ENCODE measurements around the gene IL12RB2.

IL12RB2 gene, protein sequence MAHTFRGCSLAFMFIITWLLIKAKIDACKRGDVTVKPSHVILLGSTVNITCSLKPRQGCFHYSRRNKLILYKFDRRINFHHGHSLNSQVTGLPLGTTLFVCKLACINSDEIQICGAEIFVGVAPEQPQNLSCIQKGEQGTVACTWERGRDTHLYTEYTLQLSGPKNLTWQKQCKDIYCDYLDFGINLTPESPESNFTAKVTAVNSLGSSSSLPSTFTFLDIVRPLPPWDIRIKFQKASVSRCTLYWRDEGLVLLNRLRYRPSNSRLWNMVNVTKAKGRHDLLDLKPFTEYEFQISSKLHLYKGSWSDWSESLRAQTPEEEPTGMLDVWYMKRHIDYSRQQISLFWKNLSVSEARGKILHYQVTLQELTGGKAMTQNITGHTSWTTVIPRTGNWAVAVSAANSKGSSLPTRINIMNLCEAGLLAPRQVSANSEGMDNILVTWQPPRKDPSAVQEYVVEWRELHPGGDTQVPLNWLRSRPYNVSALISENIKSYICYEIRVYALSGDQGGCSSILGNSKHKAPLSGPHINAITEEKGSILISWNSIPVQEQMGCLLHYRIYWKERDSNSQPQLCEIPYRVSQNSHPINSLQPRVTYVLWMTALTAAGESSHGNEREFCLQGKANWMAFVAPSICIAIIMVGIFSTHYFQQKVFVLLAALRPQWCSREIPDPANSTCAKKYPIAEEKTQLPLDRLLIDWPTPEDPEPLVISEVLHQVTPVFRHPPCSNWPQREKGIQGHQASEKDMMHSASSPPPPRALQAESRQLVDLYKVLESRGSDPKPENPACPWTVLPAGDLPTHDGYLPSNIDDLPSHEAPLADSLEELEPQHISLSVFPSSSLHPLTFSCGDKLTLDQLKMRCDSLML

DNA sequence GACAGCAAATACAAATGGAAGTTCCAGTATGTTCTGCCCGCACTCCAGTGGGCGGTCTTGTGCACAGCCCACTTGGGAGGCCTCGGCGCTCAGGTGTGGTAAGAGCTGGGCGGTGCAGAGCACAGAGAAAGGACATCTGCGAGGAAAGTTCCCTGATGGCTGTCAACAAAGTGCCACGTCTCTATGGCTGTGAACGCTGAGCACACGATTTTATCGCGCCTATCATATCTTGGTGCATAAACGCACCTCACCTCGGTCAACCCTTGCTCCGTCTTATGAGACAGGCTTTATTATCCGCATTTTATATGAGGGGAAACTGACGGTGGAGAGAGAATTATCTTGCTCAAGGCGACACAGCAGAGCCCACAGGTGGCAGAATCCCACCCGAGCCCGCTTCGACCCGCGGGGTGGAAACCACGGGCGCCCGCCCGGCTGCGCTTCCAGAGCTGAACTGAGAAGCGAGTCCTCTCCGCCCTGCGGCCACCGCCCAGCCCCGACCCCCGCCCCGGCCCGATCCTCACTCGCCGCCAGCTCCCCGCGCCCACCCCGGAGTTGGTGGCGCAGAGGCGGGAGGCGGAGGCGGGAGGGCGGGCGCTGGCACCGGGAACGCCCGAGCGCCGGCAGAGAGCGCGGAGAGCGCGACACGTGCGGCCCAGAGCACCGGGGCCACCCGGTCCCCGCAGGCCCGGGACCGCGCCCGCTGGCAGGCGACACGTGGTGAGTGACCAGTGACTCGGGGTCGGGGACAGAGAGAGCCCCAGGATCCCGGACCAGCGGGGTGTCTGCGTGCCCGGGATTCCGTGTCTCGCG lies at the start of gene IL12RB2:
IL12RB2 (plus strand) TSS at position 623 of the 810 bp plus-strand sequence. CDS start 12,496 bp downstream, outside the sequence.
- Mint-ChIP-seq H3K4me1 (ENCODE audit: low read depth) (peaks cover 13% of the 10 kb centered on the region), H3K27ac (peak within 1 kb of the TSS; percentile 30), H3K27me3 (peaks cover 35% of the 10 kb centered on the region), H3K36me3 (ENCODE audit: low read depth) (no peaks in the 10 kb centered on the region), H3K9me3 (no peaks in the 10 kb centered on the region), H3K4me3 (peak within 1 kb of the TSS; percentile 71)
- intact Hi-C loops (cut with micrococcal nuclease): no loop called here

DNA sequence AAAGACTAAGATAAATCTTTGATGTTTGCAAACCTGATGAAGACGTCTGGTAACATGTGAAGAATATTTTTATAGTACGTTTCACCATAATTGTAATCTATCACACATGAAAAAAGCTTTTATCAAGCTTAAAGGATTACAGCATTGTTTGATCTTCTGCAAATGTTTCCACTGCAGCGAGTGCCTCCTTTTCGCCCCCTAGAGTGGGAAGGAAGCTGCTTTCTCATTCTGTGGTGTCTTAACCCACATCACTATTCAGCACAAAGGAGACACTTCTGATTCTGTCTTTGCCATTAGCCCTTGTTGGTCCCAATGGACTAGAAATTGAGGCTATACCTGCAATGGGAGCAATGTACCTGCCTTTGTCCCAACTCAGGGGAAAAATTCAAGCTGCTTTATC lies 46.0 kb upstream of the IL12RB2 start:
- Mint-ChIP-seq H3K27ac (no peak overlapping the region), H3K36me3 (ENCODE audit: low read depth) (no peaks in the 10 kb centered on the region), H3K9me3 (no peaks in the 10 kb centered on the region), H3K27me3 (no peaks in the 10 kb centered on the region), H3K4me1 (ENCODE audit: low read depth) (no peaks in the 10 kb centered on the region), H3K4me3 (no peak overlapping the region)
- intact Hi-C loops (cut with micrococcal nuclease): no loop called here

DNA sequence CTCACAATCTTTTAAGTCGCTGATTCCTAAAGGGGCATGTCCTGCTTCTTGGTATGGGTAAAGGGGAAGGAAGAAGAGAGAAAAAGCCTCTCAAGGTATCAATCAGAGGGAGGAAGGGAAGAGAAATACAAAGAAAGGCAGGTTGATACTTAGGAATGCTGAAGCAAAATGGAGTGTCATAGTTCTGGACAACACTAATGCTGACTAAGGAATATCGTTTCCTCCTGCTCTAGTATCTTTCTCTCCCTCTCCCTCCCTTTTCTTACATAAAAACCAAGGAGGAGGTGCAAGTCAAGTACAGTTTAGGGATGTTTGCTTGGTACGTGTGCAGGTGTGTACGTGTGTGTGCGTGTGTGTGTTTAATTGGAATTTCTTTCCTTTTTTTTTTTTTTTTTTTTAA lies 44.9 kb upstream of the IL12RB2 start:
- Mint-ChIP-seq H3K4me3 (no peak overlapping the region), H3K4me1 (ENCODE audit: low read depth) (no peaks in the 10 kb centered on the region), H3K36me3 (ENCODE audit: low read depth) (no peaks in the 10 kb centered on the region), H3K27ac (no peak overlapping the region), H3K9me3 (no peaks in the 10 kb centered on the region), H3K27me3 (no peaks in the 10 kb centered on the region)
- intact Hi-C loops (cut with micrococcal nuclease): no loop called here

DNA sequence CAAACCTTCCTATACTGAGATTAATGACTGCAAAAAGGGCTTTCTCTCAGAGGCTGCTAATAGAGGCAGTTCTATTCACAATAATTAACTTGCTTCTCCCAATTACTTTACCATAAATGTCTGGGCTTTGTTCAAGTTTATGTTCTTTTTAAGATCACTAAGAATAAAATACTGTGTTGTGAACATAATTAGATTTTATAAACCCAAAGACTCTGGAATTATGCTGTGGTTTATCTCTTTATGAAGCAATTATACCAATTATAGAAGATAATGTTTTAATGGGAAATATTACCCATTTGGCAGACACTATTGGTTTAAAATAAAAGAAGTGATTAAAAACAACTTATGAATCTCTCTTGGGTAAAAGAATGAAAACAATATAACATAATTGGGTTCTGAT lies 43.5 kb upstream of the IL12RB2 start:
- Mint-ChIP-seq H3K9me3 (no peaks in the 10 kb centered on the region), H3K4me1 (ENCODE audit: low read depth) (no peaks in the 10 kb centered on the region), H3K27ac (no peak overlapping the region), H3K36me3 (ENCODE audit: low read depth) (no peaks in the 10 kb centered on the region), H3K27me3 (no peaks in the 10 kb centered on the region), H3K4me3 (no peak overlapping the region)
- intact Hi-C loops (cut with micrococcal nuclease): no loop called here

DNA sequence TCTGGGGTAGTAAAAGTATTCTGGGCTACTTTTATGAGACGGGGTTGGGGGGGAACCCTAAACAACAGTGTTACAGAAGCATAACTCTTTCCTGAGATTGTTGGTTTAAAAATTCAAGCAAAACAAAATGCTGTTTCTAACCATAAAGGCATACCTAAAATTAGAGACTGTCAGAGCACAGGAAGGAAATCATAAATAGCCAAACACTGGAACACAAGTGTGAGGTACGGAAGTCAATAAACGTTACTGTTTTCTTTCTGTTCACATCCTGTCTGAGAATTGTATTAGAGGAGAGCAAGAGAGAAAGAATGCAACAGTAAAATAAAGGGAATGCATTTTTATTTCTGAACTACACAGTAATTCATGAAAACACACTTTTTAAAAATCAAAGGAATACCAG lies 42.8 kb upstream of the IL12RB2 start:
- Mint-ChIP-seq H3K4me1 (ENCODE audit: low read depth) (no peaks in the 10 kb centered on the region), H3K27me3 (no peaks in the 10 kb centered on the region), H3K27ac (no peak overlapping the region), H3K9me3 (no peaks in the 10 kb centered on the region), H3K36me3 (ENCODE audit: low read depth) (no peaks in the 10 kb centered on the region), H3K4me3 (no peak overlapping the region)
- intact Hi-C loops (cut with micrococcal nuclease): no loop called here

DNA sequence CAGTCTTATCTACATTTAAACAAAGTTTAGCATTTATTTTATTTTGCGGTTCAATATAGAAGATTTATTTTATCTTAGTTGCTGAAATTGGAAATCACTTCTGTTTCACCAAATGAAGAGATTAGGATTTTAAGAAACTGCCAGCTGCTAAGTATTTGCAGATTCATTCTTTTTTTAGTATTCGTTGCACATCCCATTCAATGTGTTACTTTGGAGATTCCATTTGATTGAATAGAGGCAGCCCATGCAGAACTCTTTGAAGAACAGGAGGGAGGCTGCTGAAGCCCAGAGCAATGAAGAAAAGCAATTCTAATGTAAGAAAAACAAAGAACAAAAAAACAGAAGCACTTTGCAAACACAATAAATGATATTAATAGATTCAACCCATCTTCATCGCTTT lies 38.6 kb upstream of the IL12RB2 start:
- peaks cover 9% of the 10 kb centered on the region for H3K9me3 Mint-ChIP-seq
- intact Hi-C loops (cut with micrococcal nuclease): no loop called here
- no peaks in the 10 kb centered on the region for H3K4me1 Mint-ChIP-seq (ENCODE audit: low read depth)

DNA sequence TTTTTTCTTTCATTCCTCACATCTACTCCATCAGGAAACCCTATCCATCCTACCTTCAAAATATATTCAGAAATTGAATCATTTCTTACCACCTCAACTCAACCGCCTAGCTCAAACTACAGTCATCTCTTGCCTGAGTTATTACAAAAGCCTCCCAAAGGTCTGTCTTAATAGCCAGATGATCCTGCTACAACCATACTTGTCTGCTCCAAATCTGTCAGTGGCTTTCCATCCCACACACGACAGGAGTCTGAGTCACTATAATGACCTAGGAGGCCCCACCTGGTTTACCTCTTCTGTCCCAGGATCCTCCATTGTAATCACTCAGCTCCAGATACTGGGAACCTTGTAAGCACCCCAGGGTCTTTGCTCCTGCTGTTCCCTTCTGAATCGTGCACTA lies 37.1 kb upstream of the IL12RB2 start:
- Mint-ChIP-seq H3K27ac (no peak overlapping the region), H3K36me3 (ENCODE audit: low read depth) (no peaks in the 10 kb centered on the region), H3K4me1 (ENCODE audit: low read depth) (no peaks in the 10 kb centered on the region), H3K27me3 (no peaks in the 10 kb centered on the region), H3K9me3 (peaks cover 9% of the 10 kb centered on the region), H3K4me3 (no peak overlapping the region)
- intact Hi-C loops (cut with micrococcal nuclease): no loop called here

More for the DNA sequence above, 38.6 kb upstream of the IL12RB2 start:
- Mint-ChIP-seq H3K36me3 (ENCODE audit: low read depth) (no peaks in the 10 kb centered on the region), H3K27ac (no peak overlapping the region), H3K4me3 (no peak overlapping the region), H3K27me3 (no peaks in the 10 kb centered on the region)

DNA sequence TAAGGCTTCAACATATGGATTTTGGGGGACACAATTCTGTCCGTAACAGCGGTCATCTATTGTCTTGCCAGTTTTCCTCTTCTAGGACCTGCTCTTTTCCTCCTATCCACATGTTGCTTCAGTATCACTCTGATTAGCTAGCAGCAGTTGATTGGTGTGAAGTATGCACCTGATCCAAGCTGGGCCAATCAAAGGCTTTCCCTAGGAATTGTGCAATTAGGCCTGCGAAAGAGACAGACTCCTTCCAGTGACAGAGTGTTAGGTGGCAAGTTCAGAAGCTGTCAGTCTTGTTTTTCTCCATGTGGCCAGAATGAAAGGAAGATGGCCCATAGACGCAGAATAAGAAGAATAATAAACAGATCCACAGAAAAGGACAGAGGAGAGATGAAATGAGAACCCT lies 34.1 kb upstream of the IL12RB2 start:
- Mint-ChIP-seq H3K9me3 (peaks cover 9% of the 10 kb centered on the region), H3K27me3 (no peaks in the 10 kb centered on the region), H3K27ac (no peak overlapping the region), H3K4me3 (no peak overlapping the region), H3K4me1 (ENCODE audit: low read depth) (no peaks in the 10 kb centered on the region), H3K36me3 (ENCODE audit: low read depth) (no peaks in the 10 kb centered on the region)
- intact Hi-C loops (cut with micrococcal nuclease): no loop called here

DNA sequence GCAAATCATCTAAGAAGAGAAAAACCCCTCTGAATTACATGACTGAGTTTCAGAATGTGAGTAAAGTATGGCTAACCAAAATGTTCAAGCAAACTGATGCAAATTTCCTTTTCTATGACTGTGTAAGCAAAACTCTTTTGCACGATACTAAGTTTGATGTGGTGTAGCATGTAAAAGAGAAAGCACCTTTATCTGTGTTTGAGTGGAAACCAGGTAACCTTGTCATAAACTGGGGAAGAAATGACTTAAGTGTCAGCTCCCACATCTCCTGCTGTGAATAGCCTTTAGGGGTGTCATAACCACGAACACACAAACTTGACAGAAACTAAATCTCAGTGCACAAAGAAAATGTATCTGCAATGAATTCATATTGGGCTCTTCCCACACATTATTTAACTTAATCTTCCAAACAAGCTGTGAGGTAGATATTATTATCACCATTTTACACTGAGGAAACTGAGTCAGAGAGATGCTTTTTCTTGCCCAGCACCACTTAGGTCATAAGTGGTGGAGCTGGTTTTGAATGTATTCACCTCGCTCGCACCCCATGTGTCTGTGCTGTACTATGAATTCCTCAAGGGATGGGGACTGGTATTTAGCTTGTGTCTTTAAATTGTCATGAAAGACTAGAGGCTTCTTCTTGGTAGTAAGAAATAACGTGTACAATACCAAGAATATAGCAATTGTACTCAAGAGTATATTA lies 32.9 kb upstream of the IL12RB2 start:
- intact Hi-C loops (cut with micrococcal nuclease): no loop called here
- no peaks in the 10 kb centered on the region for H3K27me3 Mint-ChIP-seq
- no peak overlapping the region for H3K27ac Mint-ChIP-seq
- H3K9me3 Mint-ChIP-seq: peaks cover 9% of the 10 kb centered on the region
- H3K4me1 Mint-ChIP-seq (ENCODE audit: low read depth): no peaks in the 10 kb centered on the region
- H3K4me3 Mint-ChIP-seq: no peak overlapping the region
- H3K36me3 Mint-ChIP-seq (ENCODE audit: low read depth): no peaks in the 10 kb centered on the region

DNA sequence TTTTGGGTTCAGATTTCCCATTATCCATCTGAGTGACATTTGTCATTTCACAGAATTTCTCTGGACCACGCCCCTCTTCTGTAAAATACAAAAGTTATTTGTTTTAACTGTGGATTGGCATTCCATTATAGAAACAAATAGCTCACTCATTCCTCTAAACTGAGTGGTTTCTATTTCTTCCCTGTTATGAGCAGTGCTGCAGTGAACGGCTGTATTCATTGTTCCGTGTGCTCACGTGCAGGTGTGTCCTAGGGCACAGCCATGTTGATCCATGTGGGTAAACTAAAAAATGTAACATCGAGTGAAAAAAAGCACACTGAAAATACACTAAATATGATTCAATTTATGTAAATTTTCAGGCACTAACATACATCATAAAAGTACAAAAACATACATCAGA lies 27.0 kb upstream of the IL12RB2 start:
- Mint-ChIP-seq H3K4me3 (no peak overlapping the region), H3K4me1 (ENCODE audit: low read depth) (no peaks in the 10 kb centered on the region), H3K27me3 (no peaks in the 10 kb centered on the region), H3K27ac (no peak overlapping the region), H3K9me3 (no peaks in the 10 kb centered on the region), H3K36me3 (ENCODE audit: low read depth) (no peaks in the 10 kb centered on the region)
- intact Hi-C loops (cut with micrococcal nuclease): no loop called here

DNA sequence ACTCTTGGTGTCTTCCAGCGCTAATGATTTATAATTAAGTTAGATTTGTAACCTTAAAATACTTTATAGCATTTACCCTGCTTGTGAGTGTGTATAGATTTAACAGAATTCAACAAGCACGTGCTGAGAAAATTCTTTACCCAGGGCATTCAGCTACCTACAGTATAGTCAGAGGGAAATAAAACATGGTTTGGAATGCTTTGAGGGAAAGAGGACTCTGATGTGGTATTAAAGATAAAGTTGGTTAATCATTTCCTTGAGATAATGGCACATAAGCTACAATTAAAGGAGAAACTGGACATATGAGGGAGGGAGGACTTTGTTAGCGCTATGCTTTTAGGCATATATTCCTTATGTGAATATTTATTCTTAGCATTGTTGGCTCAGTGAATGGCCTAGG lies 26.4 kb upstream of the IL12RB2 start:
- Mint-ChIP-seq H3K9me3 (no peaks in the 10 kb centered on the region), H3K4me1 (ENCODE audit: low read depth) (no peaks in the 10 kb centered on the region), H3K27me3 (no peaks in the 10 kb centered on the region), H3K27ac (no peak overlapping the region), H3K36me3 (ENCODE audit: low read depth) (no peaks in the 10 kb centered on the region), H3K4me3 (no peak overlapping the region)
- intact Hi-C loops (cut with micrococcal nuclease): no loop called here

DNA sequence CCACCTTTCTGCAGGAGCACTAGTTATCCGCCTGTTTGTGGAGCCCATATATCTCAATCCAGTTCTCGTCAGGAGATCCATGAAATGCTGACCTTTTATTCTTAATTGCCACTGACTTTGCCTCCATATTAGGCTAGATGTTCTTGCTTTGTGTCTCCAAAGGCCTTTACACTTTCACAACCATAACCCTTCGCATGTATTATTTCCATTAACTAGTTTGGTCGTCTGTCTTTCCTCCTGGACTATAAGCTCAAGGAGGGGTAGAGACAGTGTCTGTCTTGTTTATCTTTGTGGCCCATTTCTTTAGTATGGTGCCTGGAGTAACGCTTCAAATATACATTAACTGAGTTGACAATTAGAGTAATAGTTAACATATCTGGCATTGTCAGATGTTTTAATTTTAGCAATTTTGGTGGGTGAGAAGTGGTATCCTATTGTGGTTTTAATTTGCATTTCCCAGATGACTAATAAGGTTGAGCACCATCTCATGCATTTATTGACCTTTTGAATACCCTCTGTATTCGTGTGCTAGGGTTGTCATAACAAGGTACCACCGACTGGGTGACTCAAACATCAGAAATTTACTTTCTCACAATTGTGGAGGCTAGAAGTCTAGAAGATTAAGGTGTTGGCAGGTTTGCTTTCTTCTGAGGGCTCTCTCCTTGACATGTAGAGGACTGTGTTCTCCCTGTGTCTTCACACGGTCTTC lies 21.7 kb upstream of the IL12RB2 start:
- no peaks in the 10 kb centered on the region for H3K36me3 Mint-ChIP-seq (ENCODE audit: low read depth)
- peaks cover 2% of the 10 kb centered on the region for H3K9me3 Mint-ChIP-seq
- H3K27me3 Mint-ChIP-seq: no peaks in the 10 kb centered on the region
- no peaks in the 10 kb centered on the region for H3K4me1 Mint-ChIP-seq (ENCODE audit: low read depth)
- no peak overlapping the region for H3K27ac Mint-ChIP-seq
- intact Hi-C loops (cut with micrococcal nuclease): no loop called here
- no peak overlapping the region for H3K4me3 Mint-ChIP-seq

DNA sequence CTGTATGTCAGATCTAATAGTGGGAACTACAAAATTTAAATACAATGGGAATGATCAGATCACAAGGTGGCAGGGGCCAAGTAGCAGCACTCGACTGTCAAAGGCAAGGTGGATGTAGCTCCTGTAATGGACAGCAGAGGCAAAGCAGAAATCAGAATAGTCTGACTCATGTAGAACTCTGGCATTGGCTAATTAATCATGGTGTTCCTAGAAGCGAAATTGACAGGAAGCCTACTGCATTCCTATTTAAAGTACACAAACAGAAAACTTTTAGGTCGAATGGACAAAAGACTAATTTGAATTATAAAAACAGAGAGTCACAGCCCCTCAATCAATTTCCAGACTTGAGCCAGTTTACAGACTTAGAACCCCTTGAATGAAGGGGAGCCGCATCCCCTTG lies 17.4 kb upstream of the IL12RB2 start:
- Mint-ChIP-seq H3K9me3 (peaks cover 15% of the 10 kb centered on the region), H3K27me3 (no peaks in the 10 kb centered on the region), H3K4me3 (no peak overlapping the region), H3K4me1 (ENCODE audit: low read depth) (no peaks in the 10 kb centered on the region), H3K27ac (no peak overlapping the region), H3K36me3 (ENCODE audit: low read depth) (no peaks in the 10 kb centered on the region)
- intact Hi-C loops (cut with micrococcal nuclease): no loop called here
